ENCODE data around the gene ALG5.

Gene ALG5

DNA sequence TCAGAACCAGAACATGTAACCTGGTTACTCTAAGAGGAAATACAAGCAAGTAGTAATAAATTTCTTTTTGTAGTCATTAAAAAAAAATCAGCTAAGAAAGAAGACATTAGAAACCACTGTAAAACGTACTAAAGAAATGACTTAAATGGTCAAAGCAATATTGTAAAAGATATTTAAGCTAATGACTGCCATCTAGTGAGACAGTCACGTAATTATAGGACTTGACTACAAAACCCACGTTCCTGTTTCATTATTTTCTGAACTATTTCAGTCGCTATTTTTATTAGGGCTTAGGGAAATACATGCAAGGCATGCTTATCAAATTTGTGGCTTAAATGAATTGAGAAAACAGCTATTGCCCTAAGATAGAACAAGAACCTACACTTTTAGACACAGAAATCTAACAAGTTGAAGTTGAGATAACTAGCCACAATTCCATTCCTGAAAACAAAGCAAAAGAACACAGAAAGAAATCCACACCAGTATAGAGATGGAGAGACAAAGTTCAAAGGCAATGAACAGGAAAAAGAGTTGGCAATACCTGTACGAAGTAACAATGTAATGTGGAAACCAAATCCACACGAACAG is 17.9 kb downstream of the ALG5 start:
- DNase-seq (ENCODE audit: extremely low read depth in 1 of 2, low read depth in 1 of 2) = no peak

DNA sequence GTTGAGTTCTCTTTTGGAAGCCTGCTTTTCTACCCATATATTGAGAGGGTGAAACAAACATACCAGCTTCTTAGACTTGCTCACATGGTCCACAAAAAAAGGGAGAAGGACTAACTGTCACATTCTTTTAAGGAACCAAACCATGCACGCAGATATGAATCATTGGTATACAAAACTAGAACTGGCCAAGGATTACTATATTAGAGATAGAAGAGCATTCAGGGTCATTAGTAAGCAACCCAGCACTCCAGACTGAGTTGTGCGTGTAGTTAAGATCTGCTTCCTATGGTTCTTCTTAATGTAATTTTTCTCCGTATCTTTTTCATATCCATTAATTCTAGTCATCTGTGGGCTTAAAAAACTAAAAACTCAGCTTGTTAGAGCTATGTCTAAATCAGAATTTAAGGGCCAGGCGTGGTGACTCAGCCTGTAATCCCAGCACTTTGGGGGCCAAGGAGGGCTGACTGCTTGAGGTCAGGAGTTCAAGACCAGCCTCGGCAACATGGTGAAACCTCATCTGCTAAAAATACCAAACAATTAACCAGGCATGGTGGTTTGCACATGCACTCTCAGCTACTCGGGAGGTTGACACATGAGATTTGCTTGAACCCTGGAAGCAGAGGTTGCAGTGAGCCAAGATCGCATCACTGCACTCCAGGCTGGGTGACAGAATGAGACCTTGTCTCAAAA is 19.6 kb downstream of the ALG5 start:
- no peak for DNase-seq (ENCODE audit: extremely low read depth in 1 of 2, low read depth in 1 of 2)

GRCh38 chr13:36975172-36975571 is 24.0 kb downstream of the ALG5 start:
- no peak for DNase-seq (ENCODE audit: extremely low read depth in 1 of 2, low read depth in 1 of 2)

- no peak for DNase-seq (ENCODE audit: extremely low read depth in 1 of 2, low read depth in 1 of 2)
These were observed 25.4 kb downstream of the ALG5 start for GRCh38 chr13:36973621-36974295.

GRCh38 chr13:36973009-36973408 is 26.1 kb downstream of the ALG5 start:
- no peak for DNase-seq (ENCODE audit: extremely low read depth in 1 of 2, low read depth in 1 of 2)

GRCh38 chr13:36966404-36966803 is 32.7 kb downstream of the ALG5 start:
- no peak for DNase-seq (ENCODE audit: extremely low read depth in 1 of 2, low read depth in 1 of 2)

DNA sequence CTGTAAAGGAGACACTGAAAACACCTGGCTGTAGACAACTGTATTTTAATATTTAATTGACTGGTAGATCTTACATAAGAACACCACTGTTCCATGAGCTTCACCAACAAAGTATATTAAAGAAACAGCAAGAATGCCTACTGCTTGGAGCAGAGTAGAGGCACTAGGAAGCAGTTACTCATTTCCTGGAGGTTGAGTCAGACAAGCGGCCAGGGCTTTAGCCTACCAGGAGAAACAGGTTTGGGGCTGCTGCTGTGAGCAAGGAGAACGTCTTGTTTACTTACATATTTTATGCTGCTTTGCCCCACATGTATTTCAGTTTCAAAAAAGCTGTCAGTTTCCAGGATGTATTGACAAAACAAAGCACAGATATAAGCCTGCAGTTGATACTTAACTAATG is 33.4 kb downstream of the ALG5 start:
- DNase-seq (ENCODE audit: extremely low read depth in 1 of 2, low read depth in 1 of 2) = no peak

- no peak for DNase-seq (ENCODE audit: extremely low read depth in 1 of 2, low read depth in 1 of 2)
These were observed 39.6 kb downstream of the ALG5 start for GRCh38 chr13:36959456-36960116.

- DNase-seq (ENCODE audit: extremely low read depth in 1 of 2, low read depth in 1 of 2) = no peak
These were observed 44.6 kb downstream of the ALG5 start for GRCh38 chr13:36954542-36954941.

- no peak for DNase-seq (ENCODE audit: extremely low read depth in 1 of 2, low read depth in 1 of 2)
These were observed 48.2 kb downstream of the ALG5 start for GRCh38 chr13:36950920-36951319.

GRCh38 chr13:36950330-36950729 is 48.8 kb downstream of the ALG5 start:
- no peak for DNase-seq (ENCODE audit: extremely low read depth in 1 of 2, low read depth in 1 of 2)

- no peak for DNase-seq (ENCODE audit: extremely low read depth in 1 of 2, low read depth in 1 of 2)
These were observed 54.1 kb downstream of the ALG5 start for GRCh38 chr13:36945078-36945477.

GRCh38 chr13:36925603-36926002 is 73.5 kb downstream of the ALG5 start:
- no peak for DNase-seq (ENCODE audit: extremely low read depth in 1 of 2, low read depth in 1 of 2)

GRCh38 chr13:36924001-36924400 is 75.1 kb downstream of the ALG5 start:
- no peak for DNase-seq (ENCODE audit: extremely low read depth in 1 of 2, low read depth in 1 of 2)

- DNase-seq (ENCODE audit: extremely low read depth in 1 of 2, low read depth in 1 of 2) = no peak
These were observed 77.4 kb downstream of the ALG5 start for GRCh38 chr13:36921631-36922301.

- no peak for DNase-seq (ENCODE audit: extremely low read depth in 1 of 2, low read depth in 1 of 2)
These were observed 78.4 kb downstream of the ALG5 start for GRCh38 chr13:36920616-36921185.

DNA sequence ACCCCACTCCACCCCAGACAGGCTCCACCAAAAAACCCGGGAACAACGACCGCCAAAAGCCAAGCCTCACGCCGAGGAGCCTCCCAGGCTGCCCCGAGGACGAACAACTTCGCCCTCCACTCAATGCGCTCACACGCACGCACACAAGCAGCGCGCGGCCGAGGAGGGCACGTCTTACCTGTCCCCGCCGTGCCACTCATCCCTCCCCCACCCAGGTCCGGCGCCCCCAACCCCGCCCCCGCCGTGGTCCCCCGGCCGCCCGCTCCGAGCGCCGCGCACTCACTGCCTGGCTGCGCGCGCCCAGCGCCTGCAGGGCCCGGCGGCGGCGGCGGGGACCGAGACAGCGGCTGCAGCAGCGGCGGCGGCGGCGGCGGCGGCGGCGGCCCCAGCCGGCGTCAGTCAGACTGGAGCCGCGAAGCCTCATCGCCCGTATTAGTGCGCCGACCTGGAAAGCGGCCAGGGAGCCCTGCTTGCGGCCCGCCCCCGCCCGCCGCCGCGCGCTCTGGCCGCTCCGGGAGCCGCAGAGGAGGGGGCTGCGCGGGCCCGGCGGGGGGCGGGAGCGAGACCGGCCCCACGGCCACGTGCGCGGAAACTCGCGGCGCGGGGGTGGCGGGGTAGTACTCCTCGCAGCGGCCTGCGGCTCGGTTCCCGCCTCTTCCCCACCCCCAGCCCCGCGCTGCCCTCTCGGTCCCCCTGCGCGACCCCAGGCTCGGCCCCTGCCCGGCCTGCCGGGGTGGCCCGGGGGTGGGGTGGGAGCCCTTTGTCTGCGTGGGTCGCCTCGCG is 79.1 kb downstream of the ALG5 start, which contains the start of gene SMAD9:
Gene SMAD9 (minus strand): TSS at position 406 of the 783 bp plus-strand sequence. CDS start 40,549 bp downstream, outside the sequence.
- DNase-seq (ENCODE audit: extremely low read depth in 1 of 2, low read depth in 1 of 2) = no peak

DNA sequence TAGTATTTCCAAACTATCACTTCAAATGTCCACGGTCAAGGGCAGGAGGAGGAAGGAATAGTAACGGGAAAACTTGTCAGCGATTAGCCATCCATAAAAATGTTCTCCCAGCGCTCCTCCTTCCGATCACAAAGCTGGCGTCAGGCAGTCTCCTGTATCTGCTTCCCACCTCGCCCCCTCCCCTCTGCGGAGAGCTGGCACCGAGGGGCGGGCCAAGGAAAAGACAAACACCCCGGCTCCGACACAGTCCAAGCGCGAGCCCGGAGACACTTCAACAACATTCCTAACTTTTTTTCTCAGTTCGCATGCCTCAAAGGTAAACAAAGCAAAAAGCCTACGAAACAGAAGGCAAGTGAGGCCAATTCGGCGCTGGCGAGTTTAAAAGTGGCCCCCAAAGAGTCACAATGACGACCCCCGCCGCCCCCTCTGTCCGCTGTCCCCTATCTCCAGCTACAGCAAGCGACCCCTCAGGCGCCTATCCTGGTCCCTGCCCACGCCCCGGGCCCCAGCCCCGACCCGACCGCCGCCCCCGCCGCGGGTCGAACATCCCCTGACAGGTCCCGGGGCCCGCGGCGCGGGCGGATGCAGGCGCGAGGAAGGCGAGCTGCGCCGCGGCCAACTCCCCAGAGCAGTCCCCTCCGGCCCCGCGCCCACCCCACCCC is 79.8 kb downstream of the ALG5 start:
- no peak for DNase-seq (ENCODE audit: extremely low read depth in 1 of 2, low read depth in 1 of 2)

Data from activated CD8-positive, alpha-beta memory T cell treated with anti-CD3 and anti-CD28 coated beads for 1 hour (primary cell).